CD4-positive, alpha-beta T cell treated with Interleukin-6 for 4 hours (primary cell): ENCODE data around the gene DIRAS2.
"Not testable (repeated sequence)": the region's sequence is repeated elsewhere in the genome, so short reads cannot be mapped to it uniquely, and the experiment has no call there.

Source experiments
- DNase-seq: peaks from one replicate; pipeline ENCODE4 v3.0.0-alpha.2; 2020; ENCODE audit warnings: mixed read lengths

Gene DIRAS2

GRCh38 chr9:90642570-90643539, at the start of gene DIRAS2:
DIRAS2 (minus strand) TSS chr9:90642824; CDS start chr9:90613827, 28,997 bp downstream.
- DNase-seq: no peak

- DNase-seq: no peak
Observed at GRCh38 chr9:90684736-90685135, 42.1 kb upstream of the DIRAS2 start.

- no peak for DNase-seq
Observed at GRCh38 chr9:90684106-90684505, 41.5 kb upstream of the DIRAS2 start.

- DNase-seq: no peak
Observed at GRCh38 chr9:90680534-90680933, 37.9 kb upstream of the DIRAS2 start.

- DNase-seq: no peak
Observed at GRCh38 chr9:90665072-90665471, 22.4 kb upstream of the DIRAS2 start.

- DNase-seq: no peak
Observed at GRCh38 chr9:90659650-90660364, 17.2 kb upstream of the DIRAS2 start.

GRCh38 chr9:90658783-90659182, 16.2 kb upstream of the DIRAS2 start:
- no peak for DNase-seq

- no peak for DNase-seq
Observed at GRCh38 chr9:90658181-90658580, 15.6 kb upstream of the DIRAS2 start.

- DNase-seq: not testable (repeated sequence)
Observed at GRCh38 chr9:90656876-90657275, 14.3 kb upstream of the DIRAS2 start.

GRCh38 chr9:90651246-90651645, 8.6 kb upstream of the DIRAS2 start:
- DNase-seq: no peak

- DNase-seq: no peak
Observed at GRCh38 chr9:90647843-90648242, 5.2 kb upstream of the DIRAS2 start.

- DNase-seq: no peak
Observed at GRCh38 chr9:90645721-90646120, 3.1 kb upstream of the DIRAS2 start.

- no peak for DNase-seq
Observed at GRCh38 chr9:90641884-90642487, 638 bp downstream of the DIRAS2 start.

- DNase-seq: no peak
Observed at GRCh38 chr9:90641086-90641485, 1.5 kb downstream of the DIRAS2 start.

GRCh38 chr9:90640361-90640760, 2.3 kb downstream of the DIRAS2 start:
- DNase-seq: no peak

GRCh38 chr9:90637626-90638025, 5.0 kb downstream of the DIRAS2 start:
- no peak for DNase-seq

GRCh38 chr9:90632647-90633207, 9.9 kb downstream of the DIRAS2 start:
- no peak for DNase-seq

GRCh38 chr9:90631964-90632363, 10.7 kb downstream of the DIRAS2 start:
- no peak for DNase-seq

- DNase-seq: no peak
Observed at GRCh38 chr9:90629991-90630390, 12.6 kb downstream of the DIRAS2 start.

- DNase-seq: no peak
Observed at GRCh38 chr9:90629354-90629753, 13.3 kb downstream of the DIRAS2 start.

- DNase-seq: no peak
Observed at GRCh38 chr9:90616806-90617205, 25.8 kb downstream of the DIRAS2 start.

- no peak for DNase-seq
Observed at GRCh38 chr9:90613502-90613901, 29.1 kb downstream of the DIRAS2 start.

GRCh38 chr9:90612957-90613356, 29.7 kb downstream of the DIRAS2 start:
- DNase-seq: no peak
